Endothelial cell of umbilical vein (primary cell): ENCODE measurements around the gene THEM4.

Experiments used
- CTCF ChIP-seq, 2 donors: IDR thresholded peaks; 1 replicate in 1 of 2; 2 replicates in 1 of 2; pipeline ENCODE4 v1.5.1; 2011; ENCODE audit warnings: low read length in 2 of 2, mild to moderate bottlenecking in 2 of 2, moderate library complexity in 2 of 2, control low read depth in 1 of 2, inconsistent platforms in 1 of 2, low read depth in 1 of 2; ENCODE audit not compliant: insufficient read depth in 1 of 2; ENCODE audit errors: extremely low read depth in 1 of 2
- EZH2 ChIP-seq: IDR thresholded peaks from 2 replicates; pipeline ENCODE4 v1.6.1; 2012; ENCODE audit warnings: borderline replicate concordance, low read depth, mild to moderate bottlenecking, moderate library complexity, low read length, inconsistent platforms; ENCODE audit not compliant: severe bottlenecking
- FOS ChIP-seq: IDR thresholded peaks from 2 replicates; pipeline ENCODE4 v1.6.1; 2011; ENCODE audit warnings: mild to moderate bottlenecking, low read length, moderate library complexity, borderline replicate concordance; ENCODE audit not compliant: insufficient read depth
- MAX ChIP-seq: IDR thresholded peaks from 2 replicates; pipeline ENCODE4 v1.6.1; 2011; ENCODE audit not compliant: insufficient read depth, insufficient read length
- MYC ChIP-seq: IDR thresholded peaks from one replicate; pipeline ENCODE4 v1.6.1; 2011; ENCODE audit warnings: mild to moderate bottlenecking, low read depth, low read length
- POLR2A ChIP-seq: IDR thresholded peaks from 2 replicates; pipeline ENCODE4 v1.6.1; 2012; ENCODE audit warnings: low read depth, mild to moderate bottlenecking, control low read depth, low read length
- POLR2AphosphoS5 ChIP-seq: IDR thresholded peaks from 2 replicates; pipeline ENCODE4 v1.6.1; 2012; ENCODE audit warnings: low read depth, mild to moderate bottlenecking, control low read depth, low read length, moderate library complexity; ENCODE audit not compliant: insufficient read depth

- TF ChIP-seq CTCF (IDR thresholded peaks at IDR 0.05; ENCODE audit: extremely low read depth in 1 of 2, insufficient read depth in 1 of 2, low read depth in 1 of 2, low read length in 2 of 2) (no peak), POLR2A (no peak), POLR2AphosphoS5 (no peak), MAX (no peak), FOS (no peak), EZH2 (no peak), MYC (no peak)
These were observed 43.5 kb upstream of the THEM4 start for GRCh38 chr1:151952811-151953210.
